ENCODE results near the gene STX8.

DNA sequence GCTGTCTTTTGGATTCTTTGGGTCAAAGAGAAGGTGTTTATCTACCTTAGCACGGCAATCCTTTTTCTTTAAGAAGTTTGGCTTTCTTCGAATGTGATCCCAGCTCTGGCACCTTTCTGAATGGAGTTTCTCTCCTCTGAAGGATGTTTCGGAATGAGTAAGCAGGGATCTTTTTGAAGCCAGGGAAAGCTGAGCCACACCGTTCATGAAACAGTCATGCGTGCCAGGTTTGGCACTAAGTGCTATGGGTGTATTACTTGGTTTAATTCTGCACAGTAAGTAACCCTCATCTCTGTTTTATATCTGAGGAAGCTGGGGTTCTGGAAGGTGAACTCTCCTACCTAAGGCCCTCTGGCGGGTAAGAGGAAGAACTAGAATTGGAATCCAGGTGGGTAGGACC is 319.8 kb downstream of the STX8 start:
- TF ChIP-seq, protein P1, sequence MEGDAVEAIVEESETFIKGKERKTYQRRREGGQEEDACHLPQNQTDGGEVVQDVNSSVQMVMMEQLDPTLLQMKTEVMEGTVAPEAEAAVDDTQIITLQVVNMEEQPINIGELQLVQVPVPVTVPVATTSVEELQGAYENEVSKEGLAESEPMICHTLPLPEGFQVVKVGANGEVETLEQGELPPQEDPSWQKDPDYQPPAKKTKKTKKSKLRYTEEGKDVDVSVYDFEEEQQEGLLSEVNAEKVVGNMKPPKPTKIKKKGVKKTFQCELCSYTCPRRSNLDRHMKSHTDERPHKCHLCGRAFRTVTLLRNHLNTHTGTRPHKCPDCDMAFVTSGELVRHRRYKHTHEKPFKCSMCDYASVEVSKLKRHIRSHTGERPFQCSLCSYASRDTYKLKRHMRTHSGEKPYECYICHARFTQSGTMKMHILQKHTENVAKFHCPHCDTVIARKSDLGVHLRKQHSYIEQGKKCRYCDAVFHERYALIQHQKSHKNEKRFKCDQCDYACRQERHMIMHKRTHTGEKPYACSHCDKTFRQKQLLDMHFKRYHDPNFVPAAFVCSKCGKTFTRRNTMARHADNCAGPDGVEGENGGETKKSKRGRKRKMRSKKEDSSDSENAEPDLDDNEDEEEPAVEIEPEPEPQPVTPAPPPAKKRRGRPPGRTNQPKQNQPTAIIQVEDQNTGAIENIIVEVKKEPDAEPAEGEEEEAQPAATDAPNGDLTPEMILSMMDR (IDR thresholded peaks at IDR 0.05) = no peak
- TF ChIP-seq POLR2A (IDR thresholded peaks at IDR 0.05) = no peak

Data from Peyer's patch (tissue), 4 donors.